OCI-LY7 (cell line): ENCODE measurements around the gene MYO9A. TPM values are rescaled to one million over a fixed set of nuclear protein-coding genes. Genes with fewer than 3 reads are reported as not detected.
"Not testable (repeated sequence)": the region's sequence is repeated elsewhere in the genome, so short reads cannot be mapped to it uniquely, and the experiment has no call there.

ENCODE experiments used
- BruUV-seq: library from RNA; stranded (reverse); fragments of 400-500 nt; replicated peaks from 2 replicates; lab custom pipeline; 2021; lab: Mats Ljungman, UMichigan
- CTCF ChIA-PET: fragments of 300-600 bp; sonication (Branson Sonifier 250); formaldehyde crosslinking; loops from one replicate; lab custom pipeline; 2022; ENCODE audit warnings: antibody characterized with exemption; ENCODE audit not compliant: unreplicated experiment; lab: Charles Lee
- POLR2A ChIA-PET: fragments of 300-600 bp; sonication (Branson Sonifier 250); formaldehyde crosslinking; loops from one replicate; lab custom pipeline; 2022; ENCODE audit warnings: antibody characterized with exemption; lab: Charles Lee
- DNase-seq: peaks from one replicate; pipeline ENCODE4 v3.0.0-alpha.2; 2015; ENCODE audit warnings: low spot score
- H2AFZ ChIP-seq: fragments of 200-600 bp; sonication (generic), shearing (Covaris generic); 2 replicates; pipeline ENCODE4 v1.6.1; 2014; ENCODE audit warnings: mild to moderate bottlenecking, antibody characterized with exemption, low read length, moderate library complexity
- H3K27ac ChIP-seq: fragments of 200-600 bp; sonication (generic); 2 replicates; pipeline ENCODE4 v1.5.1; 2014; ENCODE audit warnings: mixed run types, low read depth, mild to moderate bottlenecking, moderate library complexity, low read length, inconsistent platforms; ENCODE audit not compliant: poor library complexity, severe bottlenecking
- H3K36me3 ChIP-seq: fragments of 200-600 bp; sonication (generic); 2 replicates; pipeline ENCODE4 v1.6.1; 2014; ENCODE audit warnings: mild to moderate bottlenecking, antibody characterized with exemption, low read length, moderate library complexity, mixed read lengths; ENCODE audit not compliant: insufficient read depth
- H3K4me1 ChIP-seq: fragments of 200-600 bp; sonication (generic); 2 replicates; pipeline ENCODE4 v1.5.1; 2014; ENCODE audit warnings: mild to moderate bottlenecking, low read length; ENCODE audit not compliant: insufficient read depth, poor library complexity, severe bottlenecking
- H3K4me2 ChIP-seq: fragments of 200-600 bp; sonication (generic); 2 replicates; pipeline ENCODE4 v1.6.1; 2014; ENCODE audit warnings: mild to moderate bottlenecking, low read length
- H3K4me3 ChIP-seq: fragments of 200-600 bp; sonication (generic); 2 replicates; pipeline ENCODE4 v1.5.1; 2014; ENCODE audit warnings: mild to moderate bottlenecking, low read depth, low read length; ENCODE audit not compliant: poor library complexity, severe bottlenecking
- H3K79me2 ChIP-seq: fragments of 200-600 bp; sonication (generic); 2 replicates; pipeline ENCODE4 v1.6.1; 2016; ENCODE audit warnings: low read depth, mild to moderate bottlenecking, low read length, moderate library complexity, mixed read lengths; ENCODE audit not compliant: insufficient read depth
- H3K9me2 ChIP-seq: fragments of 200-600 bp; sonication (generic); 2 replicates; pipeline ENCODE4 v1.6.1; 2016; ENCODE audit warnings: mild to moderate bottlenecking, low read length, mixed read lengths; ENCODE audit not compliant: insufficient read depth
- H3K9me3 ChIP-seq: fragments of 200-600 bp; sonication (generic); 2 replicates; pipeline ENCODE4 v1.6.1; 2014; ENCODE audit warnings: mild to moderate bottlenecking, mixed run types, low read length, mixed read lengths
- H4K20me1 ChIP-seq: fragments of 200-600 bp; sonication (generic); 2 replicates; pipeline ENCODE4 v1.6.1; 2014; ENCODE audit warnings: mild to moderate bottlenecking, antibody characterized with exemption, low read length, moderate library complexity, mixed read lengths; ENCODE audit not compliant: insufficient read depth
- EZH2phosphoT487 ChIP-seq: fragments of 200-600 bp; sonication (generic); IDR thresholded peaks from 2 replicates; pipeline ENCODE4 v1.6.1; 2018; ENCODE audit warnings: low read depth, borderline replicate concordance, mild to moderate bottlenecking, mixed run types, antibody characterized with exemption, low read length, moderate library complexity, mixed read lengths
- intact Hi-C: fragments of 100-400 bp; cut with micrococcal nuclease; formaldehyde crosslinking; loops from one replicate; pipeline ENCODE4 v1.10.0; 2022; ENCODE audit not compliant: unreplicated experiment
- total RNA-seq, 2 experiments: library from RNA; depleted of rRNA in 1 of 2; stranded (reverse); fragments of >200 nt in 1 of 2; shearing (Covaris generic) in 1 of 2; gene quantifications; 2 replicates each; pipeline ENCODE4 v1.2.3, GENCODE V29; 2014 to 2022
- TF ChIP-seq, protein P1 (sequence below): fragments of 200-600 bp; sonication (generic); conservative IDR thresholded peaks from 2 replicates; pipeline ENCODE4 v1.5.1; 2014; ENCODE audit warnings: mild to moderate bottlenecking, antibody characterized with exemption, low read length, moderate library complexity, mixed read lengths

The MYO9A gene
- total RNA-seq, 2 experiments from 2014 or later, result 26.4 to 125 TPM

- Histone ChIP-seq H3K36me3 (peaks cover 14% of the 10 kb centered on the region), H3K79me2 (peaks cover 20% of the 10 kb centered on the region; the same call in 1 of the 2 replicates), H4K20me1 (no peaks in the 10 kb centered on the region), H3K9me2 (no peaks in the 10 kb centered on the region), H3K4me2 (no peak overlapping the region), H2AFZ (no peak overlapping the region), H3K4me1 (peaks cover 9% of the 10 kb centered on the region), H3K27ac (no peak overlapping the region), H3K9me3 (no peaks in the 10 kb centered on the region), H3K4me3 (no peak overlapping the region)
- no peak for DNase-seq
- ChIA-PET CTCF (no interaction called here), POLR2A (interaction anchor here (0.7 to 1.0 kb wide), 3 partner anchors 9 to 35 kb away, joined by 3 to 5 read pairs (median 3); no protein-coding TSS in a partner anchor)
- BruUV-seq, result no TSS peak
- TF ChIP-seq EZH2phosphoT487, result no peak
- TF ChIP-seq, protein P1, sequence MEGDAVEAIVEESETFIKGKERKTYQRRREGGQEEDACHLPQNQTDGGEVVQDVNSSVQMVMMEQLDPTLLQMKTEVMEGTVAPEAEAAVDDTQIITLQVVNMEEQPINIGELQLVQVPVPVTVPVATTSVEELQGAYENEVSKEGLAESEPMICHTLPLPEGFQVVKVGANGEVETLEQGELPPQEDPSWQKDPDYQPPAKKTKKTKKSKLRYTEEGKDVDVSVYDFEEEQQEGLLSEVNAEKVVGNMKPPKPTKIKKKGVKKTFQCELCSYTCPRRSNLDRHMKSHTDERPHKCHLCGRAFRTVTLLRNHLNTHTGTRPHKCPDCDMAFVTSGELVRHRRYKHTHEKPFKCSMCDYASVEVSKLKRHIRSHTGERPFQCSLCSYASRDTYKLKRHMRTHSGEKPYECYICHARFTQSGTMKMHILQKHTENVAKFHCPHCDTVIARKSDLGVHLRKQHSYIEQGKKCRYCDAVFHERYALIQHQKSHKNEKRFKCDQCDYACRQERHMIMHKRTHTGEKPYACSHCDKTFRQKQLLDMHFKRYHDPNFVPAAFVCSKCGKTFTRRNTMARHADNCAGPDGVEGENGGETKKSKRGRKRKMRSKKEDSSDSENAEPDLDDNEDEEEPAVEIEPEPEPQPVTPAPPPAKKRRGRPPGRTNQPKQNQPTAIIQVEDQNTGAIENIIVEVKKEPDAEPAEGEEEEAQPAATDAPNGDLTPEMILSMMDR, result no peak
- intact Hi-C loops, result no loop called here
Observed at GRCh38 chr15:72058585-72058984, 59.4 kb downstream of the MYO9A start.

- intact Hi-C loops, result no loop called here
- POLR2A ChIA-PET, result interaction anchor here (0.6 to 1.3 kb wide), 3 partner anchors 14 to 58 kb away, joined by 3 to 6 read pairs (median 4); no protein-coding TSS in a partner anchor
- no peak for DNase-seq
- Histone ChIP-seq H3K4me1 (peaks cover 9% of the 10 kb centered on the region), H3K9me3 (0 out of 2 replicates have a peak, but pooled peaks cover 3% of the 10 kb centered on the region), H3K36me3 (peaks cover 16% of the 10 kb centered on the region), H3K9me2 (no peaks in the 10 kb centered on the region), H3K79me2 (peaks cover 19% of the 10 kb centered on the region; the same call in 1 of the 2 replicates), H4K20me1 (no peaks in the 10 kb centered on the region), H3K27ac (no peak overlapping the region), H2AFZ (no peak overlapping the region), H3K4me3 (peak overlapping the region; percentile 13), H3K4me2 (peak overlapping the region; percentile 51)
- TF ChIP-seq EZH2phosphoT487, result no peak
- TF ChIP-seq, protein P1, result no peak
- CTCF ChIA-PET, result no interaction called here
- BruUV-seq, result no TSS peak
Observed at GRCh38 chr15:72057548-72058091, 60.3 kb downstream of the MYO9A start.

- BruUV-seq, intact Hi-C loops, POLR2A ChIA-PET, H3K4me3 ChIP-seq, H2AFZ ChIP-seq, H3K27ac ChIP-seq, DNase-seq, H4K20me1 ChIP-seq, H3K9me2 ChIP-seq, CTCF ChIA-PET, H3K4me2 ChIP-seq: not testable (repeated sequence)
- peaks cover 27% of the 10 kb centered on the region for H3K36me3 ChIP-seq
- peaks cover 14% of the 10 kb centered on the region; the same call in 1 of the 2 replicates for H3K79me2 ChIP-seq
- peaks cover 17% of the 10 kb centered on the region for H3K9me3 ChIP-seq
- H3K4me1 ChIP-seq, result peaks cover 14% of the 10 kb centered on the region
Observed at GRCh38 chr15:72056217-72056616, 61.7 kb downstream of the MYO9A start.

- POLR2A ChIA-PET, result interaction anchor here (1.4 to 1.5 kb wide), 2 partner anchors 9 to 12 kb away, joined by 3 to 4 read pairs; no protein-coding TSS in a partner anchor
- H3K27ac ChIP-seq, intact Hi-C loops, H3K4me2 ChIP-seq, DNase-seq, H2AFZ ChIP-seq, BruUV-seq, H3K4me3 ChIP-seq, H3K9me2 ChIP-seq, CTCF ChIA-PET, H4K20me1 ChIP-seq: not testable (repeated sequence)
- Histone ChIP-seq H3K79me2 (peaks cover 22% of the 10 kb centered on the region), H3K9me3 (peaks cover 25% of the 10 kb centered on the region), H3K4me1 (peaks cover 44% of the 10 kb centered on the region), H3K36me3 (peaks cover 35% of the 10 kb centered on the region)
Observed at GRCh38 chr15:72053297-72053696, 64.7 kb downstream of the MYO9A start.
